ENCODE measurements around the gene GPR27. TPM values are rescaled to one million over a fixed set of nuclear protein-coding genes. Genes with fewer than 3 reads are reported as not detected.
A peak's percentile ranks its signal among the peaks of the same experiment; 100 is the strongest.

Gene GPR27
- total RNA-seq, 2 donors from 2014 or later = 0.49 to 0.70 TPM

DNA sequence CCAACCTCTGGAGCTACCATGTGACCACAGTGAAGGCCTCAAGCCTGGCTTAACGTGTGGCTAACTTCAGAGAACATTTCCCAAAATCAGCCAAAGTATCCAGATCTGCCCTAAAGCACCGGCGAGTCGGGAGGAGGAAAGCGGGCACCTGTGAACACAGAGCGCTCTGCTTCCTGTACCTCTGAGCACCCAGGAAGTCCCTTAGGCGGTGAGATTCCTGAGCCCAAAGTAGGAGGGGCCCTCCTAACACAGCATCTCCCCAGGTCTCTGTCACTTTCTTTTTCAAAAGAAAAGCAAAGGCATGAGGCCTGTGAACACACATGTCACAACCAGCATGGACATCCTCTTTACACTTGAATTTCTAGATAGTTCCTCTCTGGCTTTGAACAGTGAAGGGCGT, 27.5 kb upstream of the GPR27 start:
- intact Hi-C loops (cut with DNase I, micrococcal nuclease) = no loop called here
- ATAC-seq = no peak

DNA sequence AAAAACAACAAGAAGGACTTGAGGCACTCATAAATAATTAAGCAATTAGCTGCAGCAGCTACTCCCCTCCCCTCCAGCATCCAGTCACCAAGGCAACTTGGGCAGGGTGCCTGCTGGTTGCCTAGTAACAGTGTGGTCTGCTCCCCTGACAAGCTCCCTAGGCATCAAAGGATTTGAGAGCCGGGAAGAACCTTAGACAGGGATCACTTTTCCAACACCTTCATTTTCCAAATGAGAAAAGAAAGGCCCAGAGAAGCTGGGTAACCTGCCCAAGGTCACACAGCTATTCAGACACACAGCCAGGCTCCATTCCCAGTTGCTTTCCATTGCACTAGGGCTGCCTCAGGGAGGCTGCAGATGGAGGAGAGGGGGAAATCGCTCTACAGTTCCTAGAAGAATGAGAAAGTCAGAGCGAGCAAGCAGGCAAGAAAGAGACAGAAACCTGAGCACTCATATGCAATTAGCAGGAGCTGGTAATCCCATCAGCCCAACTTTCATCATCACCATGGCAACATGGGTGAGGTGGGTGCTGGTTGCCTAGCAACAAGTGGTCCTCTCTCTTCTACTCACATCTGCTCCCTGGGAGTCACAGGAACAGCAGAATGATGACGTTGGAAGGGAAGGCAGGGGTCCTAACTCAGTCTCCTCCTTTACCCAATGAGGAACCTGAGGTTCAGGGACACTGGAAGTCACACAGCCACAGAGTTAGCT, 24.9 kb upstream of the GPR27 start:
- ATAC-seq (no peak), DNase-seq (no peak)
- intact Hi-C loops (cut with DNase I, micrococcal nuclease) = no loop called here

More for the DNA sequence above, 27.5 kb upstream of the GPR27 start:
- peak in 1 of 2 donors; percentile 17 for DNase-seq

DNA sequence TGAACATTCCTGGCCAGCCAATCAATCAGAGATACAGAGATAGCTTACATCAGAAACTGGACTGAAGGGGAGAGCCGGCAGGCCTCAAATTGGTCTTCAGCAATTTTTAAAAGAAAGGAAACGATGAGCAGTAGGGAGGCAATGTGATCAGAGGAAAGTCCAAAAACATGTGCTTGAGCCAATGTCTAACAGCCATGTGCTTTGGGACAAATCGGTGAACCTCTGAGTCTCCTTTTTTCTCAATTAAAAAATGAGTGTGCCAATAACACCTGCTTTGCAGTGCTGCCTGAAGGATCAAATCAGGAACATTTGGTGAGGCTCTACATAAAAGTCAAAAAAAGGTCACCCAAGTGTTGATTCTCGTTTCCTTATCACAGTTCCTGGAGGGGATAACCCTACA, 21.0 kb upstream of the GPR27 start:
- intact Hi-C loops (cut with DNase I, micrococcal nuclease) = no loop called here
- no peak for DNase-seq

DNA sequence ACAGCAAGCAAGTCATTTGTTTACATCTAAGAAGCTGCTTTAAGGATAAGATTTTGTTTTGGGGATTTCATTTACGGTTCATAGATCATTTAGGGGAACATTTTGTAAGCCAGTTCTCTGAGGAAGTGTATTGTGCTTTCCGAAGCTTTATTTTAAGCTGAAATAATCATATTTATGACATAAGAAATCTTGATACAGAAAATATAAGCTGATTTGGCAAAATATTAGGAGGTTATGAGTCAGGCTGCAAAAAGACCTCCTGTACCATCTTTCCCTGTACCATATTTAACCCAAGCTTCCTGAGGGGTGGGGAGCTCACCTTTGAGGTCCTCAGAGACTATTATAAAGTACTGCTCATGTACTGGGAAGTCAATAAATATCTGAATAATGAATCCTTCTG, 20.3 kb upstream of the GPR27 start:
- DNase-seq = no peak
- intact Hi-C loops (cut with DNase I, micrococcal nuclease) = no loop called here
- ATAC-seq = no peak

More for the DNA sequence above, 21.0 kb upstream of the GPR27 start:
- ATAC-seq = no peak

DNA sequence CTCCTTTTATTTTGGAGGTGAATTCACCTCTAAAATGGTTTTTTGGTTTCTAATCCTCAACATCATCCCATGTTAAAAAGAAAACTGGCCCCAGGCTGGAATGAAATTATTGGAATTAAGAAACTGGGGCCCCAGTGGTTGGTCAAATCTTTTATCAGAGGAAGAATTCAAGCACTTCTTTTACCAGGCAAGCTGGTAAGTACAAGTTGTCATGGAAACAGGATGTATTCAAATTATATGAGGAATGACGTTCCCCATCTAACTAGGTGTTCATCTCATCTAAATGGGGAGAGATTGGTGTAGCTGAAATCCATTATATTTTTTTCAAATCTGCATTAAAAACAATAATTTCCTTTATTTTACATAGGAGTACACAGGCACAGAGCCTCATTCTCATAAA, 18.8 kb upstream of the GPR27 start:
- ATAC-seq = no peak
- intact Hi-C loops (cut with DNase I, micrococcal nuclease) = no loop called here
- DNase-seq = no peak

DNA sequence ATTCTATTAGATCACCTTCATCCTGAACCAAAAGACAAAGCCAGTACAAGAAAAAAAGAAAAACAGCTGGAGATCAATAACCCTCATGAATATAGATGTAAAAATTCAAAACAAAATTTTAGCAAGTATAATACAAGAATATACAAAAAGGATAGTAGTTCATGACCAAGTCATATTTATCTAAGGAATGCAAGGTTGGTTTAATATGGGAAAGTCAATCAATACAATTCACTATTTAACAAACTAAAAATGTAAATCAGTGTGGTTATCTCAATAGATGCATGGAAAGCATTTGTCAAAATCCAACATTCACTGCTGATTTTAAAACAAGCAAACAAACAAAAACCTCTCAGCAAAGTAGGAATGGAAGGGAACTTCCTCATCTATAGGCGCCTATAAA, 11.0 kb upstream of the GPR27 start:
- DNase-seq (no peak), ATAC-seq (no peak)
- intact Hi-C loops (cut with DNase I, micrococcal nuclease) = no loop called here

DNA sequence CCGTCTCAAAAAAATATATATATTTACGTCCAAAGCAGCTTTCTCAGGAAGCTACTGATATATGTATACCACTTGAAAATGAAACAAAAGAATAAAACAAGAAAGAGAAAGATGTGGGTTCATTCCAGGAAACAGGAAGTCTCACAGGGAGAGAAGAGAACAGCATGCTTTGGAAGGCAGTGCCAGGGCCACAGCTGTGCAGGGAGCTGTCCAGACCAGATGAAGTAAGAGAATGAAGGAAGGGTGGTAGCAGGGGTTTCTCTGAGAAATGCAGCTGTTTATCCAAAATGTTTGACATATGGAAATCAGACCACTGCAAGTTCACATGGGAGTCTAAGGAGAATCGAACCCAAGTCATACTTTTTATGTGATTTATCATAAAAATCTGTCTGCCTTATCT, 8.9 kb upstream of the GPR27 start:
- intact Hi-C loops (cut with DNase I, micrococcal nuclease) = no loop called here
- ATAC-seq (no peak), DNase-seq (no peak)

DNA sequence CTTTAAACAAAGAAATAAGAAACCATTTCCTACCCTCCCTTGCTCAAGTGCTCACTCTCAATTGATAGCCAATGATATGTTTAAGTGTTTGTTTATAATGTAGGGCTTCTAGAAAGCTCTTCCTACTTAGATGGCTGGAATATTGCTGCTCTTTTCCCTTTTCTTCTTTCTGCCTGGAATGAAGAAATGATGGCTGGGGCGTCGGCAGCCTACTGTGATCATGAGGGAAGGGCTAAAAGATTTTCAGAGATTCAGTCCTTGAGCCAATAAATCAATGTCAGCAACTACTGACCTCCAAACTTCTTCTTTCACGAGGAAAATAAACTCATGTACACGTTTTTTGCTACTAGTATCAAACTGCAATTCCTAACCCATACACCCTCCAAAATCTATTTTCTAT, 2.1 kb upstream of the GPR27 start:
- no peak for DNase-seq
- ATAC-seq = no peak
- intact Hi-C loops (cut with DNase I, micrococcal nuclease) = no loop called here

DNA sequence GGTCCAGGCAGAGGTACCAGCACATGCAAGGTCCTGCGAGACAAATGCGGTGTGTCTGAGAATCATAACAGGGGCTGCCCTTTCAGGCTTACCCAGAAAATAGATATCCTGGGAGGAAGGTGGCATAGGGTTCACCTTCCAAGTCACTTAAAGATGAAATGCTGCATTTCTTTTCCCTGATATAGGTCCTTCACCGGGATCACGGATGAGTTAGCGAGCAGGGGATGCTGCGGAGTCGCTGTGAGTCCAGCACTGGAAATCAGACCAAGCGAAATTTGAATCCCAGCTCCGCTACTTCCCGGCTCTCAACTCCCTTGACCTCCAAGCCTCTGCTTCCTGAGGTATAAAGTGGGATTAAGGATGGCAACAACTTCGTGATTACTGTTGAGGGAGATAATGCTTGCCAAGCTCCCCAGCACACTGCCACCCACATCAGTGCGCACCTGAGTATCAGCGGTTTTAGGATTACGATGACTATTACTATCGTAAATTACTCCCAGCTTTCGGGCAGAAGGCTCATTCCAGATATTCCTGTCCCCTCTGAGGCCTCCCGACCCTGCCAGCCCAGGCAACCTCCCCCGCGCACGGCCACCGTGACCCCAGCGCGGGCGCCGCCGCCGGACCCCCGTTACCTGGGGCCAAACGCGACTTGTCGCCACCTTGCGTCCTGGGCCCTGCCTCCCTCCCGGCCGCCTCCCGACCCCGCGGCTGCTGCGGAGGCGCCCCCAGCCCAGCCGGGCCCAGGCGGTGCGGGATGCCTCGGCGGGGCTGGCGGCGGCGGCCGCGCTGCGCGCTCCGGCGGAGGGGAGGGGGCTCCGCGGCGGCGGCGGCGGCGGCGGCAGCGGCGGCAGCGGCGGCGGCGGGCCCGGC, 589 bp upstream of the GPR27 start:
- no peak for ATAC-seq

DNA sequence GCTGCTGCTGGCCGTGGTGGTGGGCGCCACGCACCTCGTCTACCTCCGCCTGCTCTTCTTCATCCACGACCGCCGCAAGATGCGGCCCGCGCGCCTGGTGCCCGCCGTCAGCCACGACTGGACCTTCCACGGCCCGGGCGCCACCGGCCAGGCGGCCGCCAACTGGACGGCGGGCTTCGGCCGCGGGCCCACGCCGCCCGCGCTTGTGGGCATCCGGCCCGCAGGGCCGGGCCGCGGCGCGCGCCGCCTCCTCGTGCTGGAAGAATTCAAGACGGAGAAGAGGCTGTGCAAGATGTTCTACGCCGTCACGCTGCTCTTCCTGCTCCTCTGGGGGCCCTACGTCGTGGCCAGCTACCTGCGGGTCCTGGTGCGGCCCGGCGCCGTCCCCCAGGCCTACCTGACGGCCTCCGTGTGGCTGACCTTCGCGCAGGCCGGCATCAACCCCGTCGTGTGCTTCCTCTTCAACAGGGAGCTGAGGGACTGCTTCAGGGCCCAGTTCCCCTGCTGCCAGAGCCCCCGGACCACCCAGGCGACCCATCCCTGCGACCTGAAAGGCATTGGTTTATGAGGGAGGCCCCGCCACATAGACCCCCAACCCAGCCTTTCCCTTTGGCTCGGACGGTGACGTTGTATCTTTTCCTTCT, 1.1 kb downstream of the GPR27 start:
- no peak for ATAC-seq

More for the DNA sequence above, 589 bp upstream of the GPR27 start:
- no peak for DNase-seq
- intact Hi-C loops (cut with DNase I, micrococcal nuclease) = no loop called here

DNA sequence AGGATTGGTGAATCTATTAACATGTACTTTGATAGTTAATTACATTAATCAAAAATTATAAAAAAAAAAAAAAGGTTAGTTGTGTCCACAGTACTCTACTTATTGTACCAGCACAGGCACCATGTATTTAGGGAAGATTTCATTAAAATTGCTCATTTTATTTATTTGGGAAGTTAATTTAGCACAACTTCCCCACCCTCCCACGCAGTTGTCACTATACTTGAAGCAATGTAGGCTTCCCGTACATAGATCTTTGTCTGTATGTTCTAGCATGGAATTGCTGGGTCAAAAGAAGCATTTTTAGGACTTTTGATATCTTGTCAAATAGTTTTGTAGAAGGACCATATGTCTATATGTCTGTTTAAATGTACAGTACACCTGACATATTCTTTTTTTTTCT, 4.4 kb downstream of the GPR27 start:
- ATAC-seq = no peak
- DNase-seq = no peak
- intact Hi-C loops (cut with DNase I, micrococcal nuclease) = no loop called here

More for the DNA sequence above, 1.1 kb downstream of the GPR27 start:
- DNase-seq = no peak
- intact Hi-C loops (cut with DNase I, micrococcal nuclease) = no loop called here

DNA sequence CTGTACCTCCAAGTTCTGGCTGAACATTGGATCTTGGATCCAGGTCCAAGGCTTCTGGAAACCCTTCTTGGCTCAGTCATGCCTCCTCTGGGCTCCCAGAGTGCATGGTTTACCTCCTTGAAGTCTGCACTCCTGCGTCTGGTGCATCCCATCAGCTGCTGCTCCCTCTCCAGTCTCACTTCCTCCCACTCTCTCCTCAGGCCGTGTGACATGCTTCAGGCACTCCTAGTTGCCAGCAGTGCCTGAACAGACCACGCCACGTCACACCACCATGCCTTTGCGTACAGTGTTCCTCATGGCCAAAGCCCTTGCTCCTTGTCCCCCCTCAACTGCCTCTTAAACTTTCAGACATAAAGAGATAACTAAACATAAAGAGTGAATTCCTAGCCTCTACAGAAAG, 5.7 kb downstream of the GPR27 start:
- ATAC-seq (no peak), DNase-seq (no peak)
- intact Hi-C loops (cut with DNase I, micrococcal nuclease) = no loop called here

DNA sequence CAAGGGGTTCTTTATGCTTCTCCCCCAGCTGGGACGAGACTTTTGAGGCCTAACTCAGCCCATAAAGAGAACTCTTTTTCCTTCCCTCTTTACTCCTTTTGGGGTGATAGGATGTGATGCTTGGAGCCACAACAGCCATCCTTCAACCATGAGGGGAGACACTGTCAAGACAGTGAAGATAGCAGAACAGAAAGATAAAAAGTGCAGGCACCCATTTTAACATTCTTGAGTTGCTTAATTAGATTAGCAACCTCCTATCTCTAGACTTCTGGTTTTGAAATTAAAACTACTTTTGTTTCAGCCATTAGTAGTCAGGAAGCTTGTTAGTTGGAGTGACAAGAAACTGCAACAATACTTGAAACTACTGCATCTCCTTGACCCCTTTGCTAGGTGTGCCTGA, 6.5 kb downstream of the GPR27 start:
- ATAC-seq (no peak), DNase-seq (no peak)
- intact Hi-C loops (cut with DNase I, micrococcal nuclease) = no loop called here

DNA sequence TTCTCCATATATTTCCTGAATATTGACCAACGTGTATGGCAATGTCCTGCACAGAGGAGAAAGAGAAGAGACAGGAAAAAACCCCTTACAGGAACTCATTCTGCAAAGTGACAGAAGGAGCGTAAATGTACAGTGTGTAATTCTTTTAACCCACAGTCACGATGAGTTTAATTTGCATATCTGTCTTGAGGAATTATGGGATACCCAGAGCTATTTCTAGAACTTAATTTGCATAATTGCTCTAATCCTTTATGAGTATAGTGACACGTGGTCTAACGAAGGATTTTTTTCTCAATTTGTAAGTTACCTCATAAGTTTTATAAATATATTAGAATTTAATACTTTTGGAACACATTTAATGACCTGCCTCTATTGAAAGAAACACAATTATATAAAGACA, 9.8 kb downstream of the GPR27 start:
- ATAC-seq (no peak), DNase-seq (no peak)
- intact Hi-C loops (cut with DNase I, micrococcal nuclease) = no loop called here

DNA sequence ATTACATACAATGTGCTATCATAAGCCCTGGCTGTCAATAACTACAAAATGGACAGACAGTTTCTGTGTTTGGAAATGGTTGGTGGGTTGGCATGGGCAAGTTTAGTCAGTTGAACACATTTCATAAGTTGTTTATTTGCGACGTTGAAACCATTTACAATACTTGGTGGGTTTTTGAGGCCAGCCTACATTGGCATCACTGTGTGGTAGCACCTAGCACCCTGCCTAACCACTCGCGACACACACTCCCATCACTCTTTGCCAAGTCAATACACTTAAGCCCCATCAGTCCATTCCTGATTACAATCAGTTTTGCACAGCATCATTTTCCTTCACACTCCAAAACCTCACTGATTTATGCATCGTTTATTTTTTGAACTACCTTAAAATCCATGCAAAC, 17.5 kb downstream of the GPR27 start:
- ATAC-seq (no peak), DNase-seq (no peak)
- intact Hi-C loops (cut with DNase I, micrococcal nuclease) = no loop called here

DNA sequence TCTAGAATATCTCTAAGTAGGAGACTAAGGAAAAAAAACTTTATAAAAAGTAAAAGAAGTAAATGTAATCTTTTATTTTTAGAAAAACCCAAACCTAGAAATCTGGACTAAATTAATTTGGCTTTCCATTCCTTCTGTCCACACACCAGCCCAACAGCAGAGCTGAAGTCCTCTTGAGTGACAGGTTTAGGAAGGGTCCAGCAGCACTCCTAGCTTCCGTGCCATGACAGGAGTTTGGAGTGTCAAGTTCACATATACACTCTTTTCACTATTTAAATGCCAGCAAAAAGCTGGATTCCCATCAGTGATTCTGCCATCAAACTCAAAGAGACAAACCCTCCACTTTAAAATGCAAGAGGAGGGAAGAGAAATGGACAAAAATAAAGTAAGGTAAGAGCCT, 18.2 kb downstream of the GPR27 start:
- ATAC-seq (no peak), DNase-seq (no peak)
- intact Hi-C loops (cut with DNase I, micrococcal nuclease) = no loop called here

DNA sequence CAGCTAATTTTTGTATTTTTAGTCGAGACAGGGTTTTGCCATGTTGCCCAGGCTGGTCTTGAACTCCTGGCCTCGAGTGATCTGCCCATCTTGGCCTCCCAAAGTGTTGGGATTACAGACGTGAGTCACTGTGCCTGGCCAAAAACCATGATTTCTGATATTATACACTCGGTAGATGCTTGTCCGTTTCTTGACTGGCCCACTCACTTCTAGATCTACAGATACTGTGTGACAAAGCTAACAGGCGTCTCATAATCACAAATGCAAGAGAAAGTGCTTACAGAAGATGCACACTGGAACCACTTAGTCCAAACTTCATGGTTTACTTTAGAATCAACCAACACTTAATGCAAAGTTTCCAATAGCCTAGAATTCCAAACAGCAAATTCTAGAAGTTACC, 22.9 kb downstream of the GPR27 start:
- intact Hi-C loops (cut with DNase I, micrococcal nuclease) = no loop called here
- DNase-seq = no peak
- ATAC-seq = no peak

DNA sequence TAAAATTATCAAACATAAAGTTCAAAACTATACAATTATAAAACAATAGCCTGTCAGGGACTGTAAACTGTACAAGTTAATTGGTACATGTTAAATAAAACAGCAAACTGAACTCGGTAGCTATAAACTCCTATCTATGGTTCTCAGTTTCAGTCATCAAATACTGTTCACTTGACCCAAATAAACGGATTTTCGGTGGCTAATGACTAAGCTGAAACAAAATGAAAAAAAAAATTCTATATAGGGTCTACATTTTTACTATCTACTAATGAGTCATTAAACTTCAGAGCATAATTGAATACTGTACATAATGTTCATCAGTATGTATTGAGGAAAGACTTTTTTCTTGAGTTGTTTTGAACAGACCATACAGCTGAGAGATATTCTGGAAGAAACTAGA, 24.7 kb downstream of the GPR27 start:
- DNase-seq (no peak), ATAC-seq (no peak)
- intact Hi-C loops (cut with DNase I, micrococcal nuclease) = no loop called here

DNA sequence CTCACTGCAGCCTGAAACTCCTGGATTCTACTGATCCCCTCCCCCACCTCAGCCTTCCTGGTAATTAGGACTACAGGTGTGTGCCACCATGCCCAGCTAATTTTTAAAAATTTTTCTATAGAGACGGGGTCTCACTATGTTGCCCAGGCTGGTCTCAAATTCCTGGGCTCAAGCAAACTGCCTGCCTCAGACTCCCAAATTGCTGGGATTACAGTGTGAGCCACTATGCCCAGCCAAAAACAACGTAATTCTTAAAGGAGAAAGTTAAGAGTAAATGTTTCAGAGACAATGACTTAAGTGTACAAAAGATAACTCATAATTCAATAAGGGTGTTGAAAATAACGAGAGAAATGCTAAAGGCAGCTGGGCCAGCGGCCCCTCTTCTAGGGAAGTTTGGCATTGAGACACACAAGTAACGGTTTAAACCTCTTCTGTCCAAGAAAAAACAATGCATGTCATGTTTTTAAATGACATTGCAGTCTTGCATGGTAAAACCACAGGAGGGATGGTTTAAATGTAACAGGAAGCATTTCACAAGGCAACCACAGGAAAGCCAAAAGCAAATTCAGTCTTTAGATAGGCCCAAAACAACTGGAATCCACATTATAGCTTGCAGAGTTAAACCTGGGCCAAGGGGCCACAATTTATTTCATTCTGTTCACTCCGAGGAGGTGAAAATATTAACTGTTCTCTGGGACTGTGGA, 26.2 kb downstream of the GPR27 start:
- intact Hi-C loops (cut with DNase I, micrococcal nuclease) = no loop called here
- DNase-seq (no peak), ATAC-seq (no peak)

Data from left colon (tissue), 2 donors.